ENCODE measurements around the gene CDH9. TPM values are rescaled to one million over a fixed set of nuclear protein-coding genes. Genes with fewer than 3 reads are reported as not detected.

The CDH9 gene
- polyA plus RNA-seq, 2 of the 4 experiments (the other 2 are of a cell fraction): 0.22 TPM; not detected in 1

DNA sequence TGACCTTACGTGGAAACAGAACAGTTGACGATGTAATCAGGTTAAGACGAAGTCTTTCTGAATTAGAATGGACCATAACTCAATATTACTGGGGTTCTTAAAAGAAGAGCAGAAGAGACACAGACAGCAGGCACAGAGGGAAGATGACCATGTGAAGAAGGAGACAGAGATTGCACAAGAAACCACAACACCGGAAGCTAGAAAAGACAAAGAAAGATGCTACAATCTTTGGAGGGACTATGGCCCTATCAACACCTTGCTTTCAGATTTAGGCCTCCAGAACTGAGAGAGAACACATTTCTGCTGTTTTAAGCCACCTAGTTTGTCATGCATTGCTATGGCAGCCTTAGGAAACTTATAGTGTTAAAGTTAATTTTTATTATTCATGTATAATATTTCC, 27.1 kb downstream of the CDH9 start:
- H3K4me1 ChIP-seq: no peaks in the 10 kb centered on the region
- no peak overlapping the region for H3K27ac ChIP-seq
- H3K9me3 ChIP-seq: no peaks in the 10 kb centered on the region
- H3K4me3 ChIP-seq: no peak overlapping the region
- FAIRE-seq: no peak
- DNase-seq (ENCODE audit: low read depth in 1 of 2, low spot score in 1 of 2): no peak
- TF ChIP-seq, protein P1, sequence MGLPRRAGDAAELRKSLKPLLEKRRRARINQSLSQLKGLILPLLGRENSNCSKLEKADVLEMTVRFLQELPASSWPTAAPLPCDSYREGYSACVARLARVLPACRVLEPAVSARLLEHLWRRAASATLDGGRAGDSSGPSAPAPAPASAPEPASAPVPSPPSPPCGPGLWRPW (IDR thresholded peaks at IDR 0.05): no peak
- TF ChIP-seq NFE2L2 (conservative IDR thresholded peaks at IDR 0.05; ENCODE audit: low read length) (no peak), PHF8 (IDR thresholded peaks at IDR 0.05; ENCODE audit: borderline replicate concordance, low read depth) (no peak), CEBPB (IDR thresholded peaks at IDR 0.05) (no peak), RAD21 (conservative IDR thresholded peaks at IDR 0.05 in 1 of 2, IDR thresholded peaks at IDR 0.05 in 1 of 2) (no peak), EHF (CRISPR knock-in tag; IDR thresholded peaks at IDR 0.05) (no peak), HEYL (CRISPR knock-in tag; IDR thresholded peaks at IDR 0.05) (no peak), EHMT2 (IDR thresholded peaks at IDR 0.05; ENCODE audit: low read depth) (no peak), RARB (CRISPR knock-in tag; IDR thresholded peaks at IDR 0.05) (no peak), RCOR1 (IDR thresholded peaks at IDR 0.05; ENCODE audit: low read depth, low read length) (no peak), ZC3H11A (IDR thresholded peaks at IDR 0.05) (no peak), KDM1A (IDR thresholded peaks at IDR 0.05; ENCODE audit: low read depth) (no peak), MYC (IDR thresholded peaks at IDR 0.05; ENCODE audit: borderline replicate concordance, low read length) (no peak), ELK1 (IDR thresholded peaks at IDR 0.05; ENCODE audit: low read depth, low read length) (no peak)
- TF ChIP-seq, protein P2, sequence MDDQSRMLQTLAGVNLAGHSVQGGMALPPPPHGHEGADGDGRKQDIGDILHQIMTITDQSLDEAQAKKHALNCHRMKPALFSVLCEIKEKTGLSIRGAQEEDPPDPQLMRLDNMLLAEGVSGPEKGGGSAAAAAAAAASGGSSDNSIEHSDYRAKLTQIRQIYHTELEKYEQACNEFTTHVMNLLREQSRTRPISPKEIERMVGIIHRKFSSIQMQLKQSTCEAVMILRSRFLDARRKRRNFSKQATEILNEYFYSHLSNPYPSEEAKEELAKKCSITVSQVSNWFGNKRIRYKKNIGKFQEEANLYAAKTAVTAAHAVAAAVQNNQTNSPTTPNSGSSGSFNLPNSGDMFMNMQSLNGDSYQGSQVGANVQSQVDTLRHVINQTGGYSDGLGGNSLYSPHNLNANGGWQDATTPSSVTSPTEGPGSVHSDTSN (IDR thresholded peaks at IDR 0.05): no peak
- TF ChIP-seq, protein P3, sequence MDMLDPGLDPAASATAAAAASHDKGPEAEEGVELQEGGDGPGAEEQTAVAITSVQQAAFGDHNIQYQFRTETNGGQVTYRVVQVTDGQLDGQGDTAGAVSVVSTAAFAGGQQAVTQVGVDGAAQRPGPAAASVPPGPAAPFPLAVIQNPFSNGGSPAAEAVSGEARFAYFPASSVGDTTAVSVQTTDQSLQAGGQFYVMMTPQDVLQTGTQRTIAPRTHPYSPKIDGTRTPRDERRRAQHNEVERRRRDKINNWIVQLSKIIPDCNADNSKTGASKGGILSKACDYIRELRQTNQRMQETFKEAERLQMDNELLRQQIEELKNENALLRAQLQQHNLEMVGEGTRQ (IDR thresholded peaks at IDR 0.05): no peak
- TF ChIP-seq, protein P4, sequence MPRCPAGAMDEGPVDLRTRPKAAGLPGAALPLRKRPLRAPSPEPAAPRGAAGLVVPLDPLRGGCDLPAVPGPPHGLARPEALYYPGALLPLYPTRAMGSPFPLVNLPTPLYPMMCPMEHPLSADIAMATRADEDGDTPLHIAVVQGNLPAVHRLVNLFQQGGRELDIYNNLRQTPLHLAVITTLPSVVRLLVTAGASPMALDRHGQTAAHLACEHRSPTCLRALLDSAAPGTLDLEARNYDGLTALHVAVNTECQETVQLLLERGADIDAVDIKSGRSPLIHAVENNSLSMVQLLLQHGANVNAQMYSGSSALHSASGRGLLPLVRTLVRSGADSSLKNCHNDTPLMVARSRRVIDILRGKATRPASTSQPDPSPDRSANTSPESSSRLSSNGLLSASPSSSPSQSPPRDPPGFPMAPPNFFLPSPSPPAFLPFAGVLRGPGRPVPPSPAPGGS (IDR thresholded peaks at IDR 0.05): no peak
- CTCF ChIA-PET: no interaction called here
- POLR2A ChIA-PET: no interaction called here
- no peak overlapping the region for H3K4me2 ChIP-seq
- ATAC-seq: no peak
- 66% methylated on average over 4 of the region's 4 CpGs for WGBS (ENCODE audit: missing lambda C conversion rate)

GRCh38 chr5:27010646-27011045, 27.7 kb downstream of the CDH9 start:
- no peaks in the 10 kb centered on the region for H3K4me1 ChIP-seq
- no peak for FAIRE-seq
- ChIA-PET CTCF (no interaction called here), POLR2A (no interaction called here)
- ATAC-seq: no peak
- WGBS (ENCODE audit: missing lambda C conversion rate): 31% methylated on average over 1 of the region's 1 CpG
- DNase-seq (ENCODE audit: low read depth in 1 of 2, low spot score in 1 of 2): no peak
- no peak overlapping the region for H3K4me3 ChIP-seq
- H3K9me3 ChIP-seq: no peaks in the 10 kb centered on the region
- H3K4me2 ChIP-seq: no peak overlapping the region
- no peak overlapping the region for H3K27ac ChIP-seq
- TF ChIP-seq TFCP2L1 (CRISPR knock-in tag; IDR thresholded peaks at IDR 0.05) (no peak), RFX5 (IDR thresholded peaks at IDR 0.05) (no peak), NFE2L2 (conservative IDR thresholded peaks at IDR 0.05; ENCODE audit: low read length) (no peak), ZFP36 (IDR thresholded peaks at IDR 0.05; ENCODE audit: borderline replicate concordance, partially characterized antibody) (no peak), HEYL (CRISPR knock-in tag; IDR thresholded peaks at IDR 0.05) (no peak), EP300 (IDR thresholded peaks at IDR 0.05) (no peak), EHMT2 (IDR thresholded peaks at IDR 0.05; ENCODE audit: low read depth) (no peak), TP53 (CRISPR knock-in tag; IDR thresholded peaks at IDR 0.05) (no peak), JUN (IDR thresholded peaks at IDR 0.05) (no peak), FOSL2 (IDR thresholded peaks at IDR 0.05) (no peak), FOSL2 (CRISPR knock-in tag; IDR thresholded peaks at IDR 0.05) (no peak), CEBPB (IDR thresholded peaks at IDR 0.05) (no peak)
- TF ChIP-seq, protein P5, sequence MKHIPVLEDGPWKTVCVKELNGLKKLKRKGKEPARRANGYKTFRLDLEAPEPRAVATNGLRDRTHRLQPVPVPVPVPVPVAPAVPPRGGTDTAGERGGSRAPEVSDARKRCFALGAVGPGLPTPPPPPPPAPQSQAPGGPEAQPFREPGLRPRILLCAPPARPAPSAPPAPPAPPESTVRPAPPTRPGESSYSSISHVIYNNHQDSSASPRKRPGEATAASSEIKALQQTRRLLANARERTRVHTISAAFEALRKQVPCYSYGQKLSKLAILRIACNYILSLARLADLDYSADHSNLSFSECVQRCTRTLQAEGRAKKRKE (CRISPR knock-in tag; IDR thresholded peaks at IDR 0.05; ENCODE audit: low read depth): no peak
- TF ChIP-seq, protein P1 (IDR thresholded peaks at IDR 0.05): no peak
- TF ChIP-seq, protein P6, sequence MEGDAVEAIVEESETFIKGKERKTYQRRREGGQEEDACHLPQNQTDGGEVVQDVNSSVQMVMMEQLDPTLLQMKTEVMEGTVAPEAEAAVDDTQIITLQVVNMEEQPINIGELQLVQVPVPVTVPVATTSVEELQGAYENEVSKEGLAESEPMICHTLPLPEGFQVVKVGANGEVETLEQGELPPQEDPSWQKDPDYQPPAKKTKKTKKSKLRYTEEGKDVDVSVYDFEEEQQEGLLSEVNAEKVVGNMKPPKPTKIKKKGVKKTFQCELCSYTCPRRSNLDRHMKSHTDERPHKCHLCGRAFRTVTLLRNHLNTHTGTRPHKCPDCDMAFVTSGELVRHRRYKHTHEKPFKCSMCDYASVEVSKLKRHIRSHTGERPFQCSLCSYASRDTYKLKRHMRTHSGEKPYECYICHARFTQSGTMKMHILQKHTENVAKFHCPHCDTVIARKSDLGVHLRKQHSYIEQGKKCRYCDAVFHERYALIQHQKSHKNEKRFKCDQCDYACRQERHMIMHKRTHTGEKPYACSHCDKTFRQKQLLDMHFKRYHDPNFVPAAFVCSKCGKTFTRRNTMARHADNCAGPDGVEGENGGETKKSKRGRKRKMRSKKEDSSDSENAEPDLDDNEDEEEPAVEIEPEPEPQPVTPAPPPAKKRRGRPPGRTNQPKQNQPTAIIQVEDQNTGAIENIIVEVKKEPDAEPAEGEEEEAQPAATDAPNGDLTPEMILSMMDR (IDR thresholded peaks at IDR 0.05): no peak
- TF ChIP-seq, protein P2 (IDR thresholded peaks at IDR 0.05): no peak
- TF ChIP-seq, protein P4 (IDR thresholded peaks at IDR 0.05): no peak
